Islet of Langerhans (tissue), 1 donor: ENCODE results near the gene KBTBD3.
"Not testable (repeated sequence)": the region's sequence is repeated elsewhere in the genome, so short reads cannot be mapped to it uniquely, and the experiment has no call there.

Source experiments
- FAIRE-seq: peaks from one replicate; lab custom pipeline; 2011; peaks lifted over from hg19 to GRCh38; lab: Jason Lieb, UNC

Gene KBTBD3

DNA sequence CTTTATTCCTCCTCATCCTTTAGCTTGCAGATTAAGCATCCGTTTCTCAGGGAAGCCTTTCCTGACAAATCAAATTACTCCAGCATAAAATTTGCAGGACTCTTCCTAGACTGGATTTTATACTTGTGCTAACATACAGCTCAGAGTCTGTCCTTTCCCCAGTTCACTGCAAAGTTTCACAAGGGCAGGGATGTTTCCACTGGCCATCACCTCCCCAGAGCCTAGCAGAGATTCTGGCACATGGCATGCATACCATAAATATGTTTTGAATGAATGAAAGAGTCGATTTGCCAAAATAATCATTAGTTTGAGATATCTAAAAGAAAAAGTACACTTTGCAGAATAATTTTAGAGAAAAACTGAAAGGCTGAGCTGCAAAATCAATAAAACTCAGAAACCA lies 65.7 kb downstream of the KBTBD3 start:
- no peak for FAIRE-seq

DNA sequence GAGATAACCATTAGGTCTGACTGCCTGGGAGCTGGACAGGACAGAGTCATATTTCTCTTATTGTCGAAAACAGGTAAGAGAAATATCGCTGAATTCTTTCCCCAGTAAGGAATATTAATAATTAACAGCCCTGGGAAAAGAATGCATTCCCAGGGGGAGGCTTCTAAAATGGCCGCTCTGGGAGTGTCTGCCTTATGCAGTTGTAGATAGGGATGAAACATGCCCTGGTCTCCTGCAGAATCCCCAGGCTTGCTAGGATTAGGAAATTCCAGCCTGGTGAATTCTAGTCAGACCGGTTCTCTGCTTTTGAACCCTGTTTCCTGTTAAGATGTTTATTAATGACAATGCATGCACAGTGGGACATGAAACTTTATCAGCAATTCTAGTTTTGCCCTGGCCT lies 74.1 kb downstream of the KBTBD3 start:
- FAIRE-seq, result not testable (repeated sequence)

DNA sequence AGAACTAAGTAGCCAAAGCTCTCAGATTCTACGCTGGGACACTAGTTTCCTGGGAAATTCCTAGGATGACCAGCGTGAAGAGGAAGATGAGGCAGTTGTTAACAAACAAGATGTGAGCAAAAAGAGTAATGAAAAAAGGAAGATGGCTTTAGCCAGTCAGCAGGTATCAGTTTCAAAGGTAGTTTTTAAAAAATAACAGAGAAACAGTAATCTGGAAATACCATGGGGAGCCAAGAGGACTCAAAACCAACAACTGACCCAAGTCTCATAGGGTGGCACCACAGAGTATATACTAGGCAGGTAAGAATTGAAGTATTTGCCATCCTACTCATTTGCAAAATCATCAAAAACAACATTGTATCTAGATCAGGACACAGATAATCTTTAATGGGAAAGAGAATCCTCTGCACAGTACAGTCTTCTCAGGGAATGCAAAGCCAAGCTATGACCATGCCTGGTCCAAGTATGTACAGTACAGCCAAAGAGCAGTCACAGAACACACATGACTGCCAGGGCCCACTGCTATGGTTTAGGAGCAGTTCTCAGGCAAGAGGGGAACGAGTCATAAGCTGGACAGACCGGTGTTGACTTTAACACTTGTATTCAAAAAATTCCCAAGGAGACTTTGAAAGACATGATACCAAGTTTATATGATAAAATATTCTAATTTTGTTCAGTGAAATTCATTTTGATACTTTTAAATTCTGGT lies 75.7 kb downstream of the KBTBD3 start:
- no peak for FAIRE-seq
